BE2C (cell line): ENCODE measurements around the gene SUCO.

Experiments used
- DNase-seq: peaks from one replicate; pipeline ENCODE4 v3.0.0-alpha.2; 2020
- H3K27me3 ChIP-seq: fragments of 250-450 bp; sonication (Bioruptor Pico); 2 replicates; pipeline ENCODE4 v1.5.1; 2020; ENCODE audit warnings: mild to moderate bottlenecking
- H3K36me3 ChIP-seq: fragments of 250-450 bp; sonication (Bioruptor Pico); 2 replicates; pipeline ENCODE4 v1.5.1; 2020; ENCODE audit warnings: mild to moderate bottlenecking
- H3K4me1 ChIP-seq: fragments of 250-450 bp; sonication (Bioruptor Pico); 2 replicates; pipeline ENCODE4 v1.5.1; 2020
- H3K4me3 ChIP-seq: 2 replicates; pipeline ENCODE4 v1.5.1; 2011; ENCODE audit warnings: low read depth, low read length
- H3K9me3 ChIP-seq: fragments of 250-450 bp; sonication (Bioruptor Pico); 2 replicates; pipeline ENCODE4 v1.5.1; 2020
- CTCF ChIP-seq: IDR thresholded peaks from 2 replicates; pipeline ENCODE4 v1.5.1; 2012; ENCODE audit warnings: mild to moderate bottlenecking, low read depth, low read length

SUCO gene

GRCh38 chr1:172529304-172529703 lies 3.6 kb upstream of the SUCO start:
- no peak for DNase-seq
- H3K4me3 ChIP-seq: no peak overlapping the region
- no peaks in the 10 kb centered on the region; the same call in 1 of the 2 replicates for H3K36me3 ChIP-seq
- no peaks in the 10 kb centered on the region for H3K27me3 ChIP-seq
- H3K4me1 ChIP-seq: no peaks in the 10 kb centered on the region
- no peaks in the 10 kb centered on the region for H3K9me3 ChIP-seq
- TF ChIP-seq CTCF: no peak

GRCh38 chr1:172530000-172530399 lies 3.0 kb upstream of the SUCO start:
- TF ChIP-seq CTCF: no peak
- Histone ChIP-seq H3K4me3 (no peak overlapping the region), H3K9me3 (no peaks in the 10 kb centered on the region), H3K4me1 (no peaks in the 10 kb centered on the region), H3K27me3 (no peaks in the 10 kb centered on the region), H3K36me3 (no peaks in the 10 kb centered on the region; the same call in 1 of the 2 replicates)
- DNase-seq: no peak

- no peak for DNase-seq
Measured at GRCh38 chr1:172531412-172532182, 1.4 kb upstream of the SUCO start.

GRCh38 chr1:172532183-172532699 lies 709 bp upstream of the SUCO start:
- Histone ChIP-seq H3K4me3 (peak overlapping the region; percentile 94), H3K4me1 (no peaks in the 10 kb centered on the region), H3K27me3 (no peaks in the 10 kb centered on the region), H3K36me3 (no peaks in the 10 kb centered on the region; the same call in 1 of the 2 replicates), H3K9me3 (no peaks in the 10 kb centered on the region)
- TF ChIP-seq CTCF: no peak
- DNase-seq: peak; percentile 89

More at GRCh38 chr1:172531412-172532182, 1.4 kb upstream of the SUCO start:
- no peak for TF ChIP-seq CTCF
- Histone ChIP-seq H3K4me1 (no peaks in the 10 kb centered on the region), H3K4me3 (peak overlapping the region; percentile 94), H3K27me3 (no peaks in the 10 kb centered on the region), H3K36me3 (no peaks in the 10 kb centered on the region; the same call in 1 of the 2 replicates), H3K9me3 (no peaks in the 10 kb centered on the region)

- Histone ChIP-seq H3K9me3 (no peaks in the 10 kb centered on the region), H3K36me3 (no peaks in the 10 kb centered on the region; the same call in 1 of the 2 replicates), H3K4me1 (no peaks in the 10 kb centered on the region), H3K4me3 (peak overlapping the region; percentile 98), H3K27me3 (no peaks in the 10 kb centered on the region)
- no peak for TF ChIP-seq CTCF
- DNase-seq: no peak
Measured at GRCh38 chr1:172533513-172534151, 682 bp downstream of the SUCO start.
